HCT116 (cell line): ENCODE results near the gene BBS9. TPM values are rescaled to one million over a fixed set of nuclear protein-coding genes. Genes with fewer than 3 reads are reported as not detected.

Experiments
- ATAC-seq: fragments of 200-7000 bp; cut with Tn5 transposase; 2 replicates; pipeline ENCODE4 v1.9.1; 2020; ENCODE audit warnings: mild to moderate bottlenecking, moderate library complexity
- BruUV-seq: library from RNA; stranded (reverse); fragments of 400-500 nt; replicated peaks from 2 replicates; lab custom pipeline; 2021; lab: Mats Ljungman, UMichigan
- CTCF ChIA-PET: fragments of 300-600 bp; sonication (Branson Sonifier 250); formaldehyde crosslinking; loops from one replicate; lab custom pipeline; 2021; ENCODE audit warnings: antibody characterized with exemption; lab: Charles Lee
- POLR2A ChIA-PET: fragments of 300-600, 350-600 bp; sonication (Branson Sonifier 250); formaldehyde crosslinking; loops from one replicate; lab custom pipeline; 2021; ENCODE audit warnings: antibody characterized with exemption; lab: Charles Lee
- RAD21 ChIA-PET, 2 experiments: fragments of 300-600 bp; sonication (Branson Sonifier 250); formaldehyde crosslinking; loops; one replicate each; lab custom pipeline; 2023; ENCODE audit warnings: low total read pairs in 2 of 2; ENCODE audit not compliant: uncharacterized antibody in 2 of 2, unreplicated experiment in 2 of 2, low non-redundant PET in 1 of 2; lab: Charles Lee
- DNase-seq: peaks from one replicate; pipeline ENCODE4 v3.0.0-alpha.2; 2010; ENCODE audit warnings: low read depth, low spot score
- H2AFZ ChIP-seq: fragments of 200-600 bp; shearing (Covaris generic), sonication (generic); 2 replicates; pipeline ENCODE4 v1.6.1; 2017; ENCODE audit warnings: low read depth, mixed run types, mixed read lengths, antibody characterized with exemption, low read length; ENCODE audit not compliant: poor library complexity, severe bottlenecking
- H3K27ac ChIP-seq: 2 replicates; pipeline ENCODE4 v1.5.1; 2012; ENCODE audit warnings: low read depth, low read length
- H3K27me3 ChIP-seq: fragments of 200-600 bp; sonication (generic); 2 replicates; pipeline ENCODE4 v1.6.1; 2016; ENCODE audit warnings: mixed run types, low read length, mixed read lengths; ENCODE audit not compliant: insufficient read depth
- H3K36me3 ChIP-seq, 2 experiments: fragments of 200-500 bp in 1 of 2; fragments of 200-600 bp in 1 of 2; sonication (Bioruptor generic) in 1 of 2; sonication (generic) in 1 of 2; 2 replicates each; pipeline versions ENCODE4 v1.5.1 to v1.6.1; 2014 to 2016; ENCODE audit warnings: low read length in 2 of 2, inconsistent platforms in 1 of 2, mixed read lengths in 1 of 2, mixed run types in 1 of 2; ENCODE audit not compliant: insufficient read depth in 2 of 2, control insufficient read depth in 1 of 2
- H3K4me1 ChIP-seq, 2 experiments: fragments of 200-600 bp in 1 of 2; sonication (generic) in 1 of 2; 2 replicates each; pipeline versions ENCODE4 v1.5.1 to v1.6.1; 2012 to 2017; ENCODE audit warnings: low read length in 2 of 2, inconsistent platforms in 1 of 2, mild to moderate bottlenecking in 1 of 2, mixed read lengths in 1 of 2, mixed run types in 1 of 2, moderate library complexity in 1 of 2; ENCODE audit not compliant: insufficient read depth in 2 of 2, control insufficient read depth in 1 of 2
- H3K4me2 ChIP-seq: fragments of 200-600 bp; sonication (generic); 2 replicates; pipeline ENCODE4 v1.6.1; 2017; ENCODE audit warnings: mixed run types, low read length, mixed read lengths
- H3K4me3 ChIP-seq, 2 experiments: fragments of 200-600 bp in 1 of 2; sonication (generic) in 1 of 2; replicated peaks in 1 of 2; 2 replicates each; pipeline ENCODE4 v1.5.1; 2011 to 2016; ENCODE audit warnings: low read length in 2 of 2, control low read depth in 1 of 2, low read depth in 1 of 2, mild to moderate bottlenecking in 1 of 2, mixed read lengths in 1 of 2, mixed run types in 1 of 2
- H3K79me2 ChIP-seq: fragments of 200-600 bp; sonication (generic); 2 replicates; pipeline ENCODE4 v1.6.1; 2017; ENCODE audit warnings: mild to moderate bottlenecking, mixed run types, low read length, moderate library complexity, mixed read lengths; ENCODE audit not compliant: insufficient read depth
- H3K9ac ChIP-seq: fragments of 200-600 bp; sonication (generic); 2 replicates; pipeline ENCODE4 v1.6.1; 2016; ENCODE audit warnings: low read length, mixed read lengths
- H3K9me2 ChIP-seq: fragments of 200-600 bp; sonication (generic), shearing (Covaris generic); 2 replicates; pipeline ENCODE4 v1.6.1; 2017; ENCODE audit warnings: mixed run types, mild to moderate bottlenecking, moderate library complexity; ENCODE audit not compliant: insufficient read depth
- H3K9me3 ChIP-seq, 2 experiments: fragments of 200-500 bp in 1 of 2; fragments of 200-600 bp in 1 of 2; sonication (Bioruptor generic) in 1 of 2; sonication (generic) in 1 of 2; 2 replicates each; pipeline ENCODE4 v1.6.1; 2014 to 2017; ENCODE audit warnings: low read length in 2 of 2, mixed read lengths in 2 of 2, inconsistent platforms in 1 of 2, low read depth in 1 of 2, mild to moderate bottlenecking in 1 of 2, mixed run types in 1 of 2, moderate library complexity in 1 of 2; ENCODE audit not compliant: control insufficient read depth in 1 of 2, insufficient read depth in 1 of 2
- H4K20me1 ChIP-seq: fragments of 200-600 bp; sonication (generic), shearing (Covaris generic); 2 replicates; pipeline ENCODE4 v1.6.1; 2017; ENCODE audit warnings: mixed run types, mild to moderate bottlenecking, moderate library complexity; ENCODE audit not compliant: insufficient read depth
- CEBPB ChIP-seq: IDR thresholded peaks from 2 replicates; pipeline ENCODE4 v1.6.1; 2012; ENCODE audit warnings: low read depth
- EGR1 ChIP-seq: IDR thresholded peaks from 2 replicates; pipeline ENCODE4 v1.6.1; 2012; ENCODE audit warnings: low read depth
- EZH2phosphoT487 ChIP-seq: fragments of 200-600 bp; IDR thresholded peaks from 2 replicates; pipeline ENCODE4 v1.6.1; 2018; ENCODE audit warnings: antibody characterized with exemption, borderline replicate concordance
- JUND ChIP-seq: IDR thresholded peaks from 2 replicates; pipeline ENCODE4 v1.6.1; 2012
- RAD21 ChIP-seq: IDR thresholded peaks from 2 replicates; pipeline ENCODE4 v1.6.1; 2012; ENCODE audit warnings: low read depth, mild to moderate bottlenecking
- REST ChIP-seq: IDR thresholded peaks from 2 replicates; pipeline ENCODE4 v1.6.1; 2012; ENCODE audit warnings: low read depth
- SIN3A ChIP-seq: IDR thresholded peaks from 2 replicates; pipeline ENCODE4 v1.6.1; 2012; ENCODE audit warnings: low read depth
- SP1 ChIP-seq: IDR thresholded peaks from 2 replicates; pipeline ENCODE4 v1.6.1; 2012; ENCODE audit warnings: low read depth
- SRF ChIP-seq: IDR thresholded peaks from 2 replicates; pipeline ENCODE4 v1.6.1; 2012; ENCODE audit warnings: low read depth
- YY1 ChIP-seq: IDR thresholded peaks from 2 replicates; pipeline ENCODE4 v1.6.1; 2011; ENCODE audit warnings: low read length, low read depth, moderate library complexity, mild to moderate bottlenecking; ENCODE audit not compliant: insufficient replicate concordance; ENCODE audit errors: extremely low read depth
- intact Hi-C: fragments of 100-400 bp; cut with micrococcal nuclease; formaldehyde crosslinking; loops from 2 replicates; pipeline ENCODE4 v1.10.0; 2022
- total RNA-seq: library from RNA; stranded (reverse); gene quantifications from one replicate; pipeline ENCODE4 v1.2.1, GENCODE V29; 2021; ENCODE audit not compliant: unreplicated experiment
- TF ChIP-seq, protein P1 (sequence below): IDR thresholded peaks from 2 replicates; pipeline ENCODE4 v1.6.1; 2012
- TF ChIP-seq, protein P2 (sequence below), 3 experiments: fragments of 200-600 bp in 1 of 3; sonication (generic) in 1 of 3; IDR thresholded peaks in 2 of 3; conservative IDR thresholded peaks in 1 of 3; 2 replicates each; pipeline ENCODE4 v1.5.1; 2012 to 2017; ENCODE audit warnings: low read depth in 2 of 3, low read length in 2 of 3, antibody characterized with exemption in 1 of 3, borderline replicate concordance in 1 of 3, control low read depth in 1 of 3, mild to moderate bottlenecking in 1 of 3, mixed read lengths in 1 of 3, mixed run types in 1 of 3, moderate library complexity in 1 of 3; ENCODE audit not compliant: insufficient read depth in 1 of 3

The BBS9 gene
- total RNA-seq, 1 experiment from 2014 or later, result 7.1 TPM

- Histone ChIP-seq H2AFZ (no peak overlapping the region), H3K27ac (no peak overlapping the region)
- intact Hi-C loops, result no loop called here
- TF ChIP-seq YY1, result no peak
- no peak for TF ChIP-seq EGR1
- no peak for TF ChIP-seq CEBPB
- TF ChIP-seq, protein P1, sequence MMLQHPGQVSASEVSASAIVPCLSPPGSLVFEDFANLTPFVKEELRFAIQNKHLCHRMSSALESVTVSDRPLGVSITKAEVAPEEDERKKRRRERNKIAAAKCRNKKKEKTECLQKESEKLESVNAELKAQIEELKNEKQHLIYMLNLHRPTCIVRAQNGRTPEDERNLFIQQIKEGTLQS, result no peak
- no peak for TF ChIP-seq SP1
- no peak for TF ChIP-seq JUND
- no peak for TF ChIP-seq RAD21
- no peak for TF ChIP-seq REST
- TF ChIP-seq, protein P2, sequence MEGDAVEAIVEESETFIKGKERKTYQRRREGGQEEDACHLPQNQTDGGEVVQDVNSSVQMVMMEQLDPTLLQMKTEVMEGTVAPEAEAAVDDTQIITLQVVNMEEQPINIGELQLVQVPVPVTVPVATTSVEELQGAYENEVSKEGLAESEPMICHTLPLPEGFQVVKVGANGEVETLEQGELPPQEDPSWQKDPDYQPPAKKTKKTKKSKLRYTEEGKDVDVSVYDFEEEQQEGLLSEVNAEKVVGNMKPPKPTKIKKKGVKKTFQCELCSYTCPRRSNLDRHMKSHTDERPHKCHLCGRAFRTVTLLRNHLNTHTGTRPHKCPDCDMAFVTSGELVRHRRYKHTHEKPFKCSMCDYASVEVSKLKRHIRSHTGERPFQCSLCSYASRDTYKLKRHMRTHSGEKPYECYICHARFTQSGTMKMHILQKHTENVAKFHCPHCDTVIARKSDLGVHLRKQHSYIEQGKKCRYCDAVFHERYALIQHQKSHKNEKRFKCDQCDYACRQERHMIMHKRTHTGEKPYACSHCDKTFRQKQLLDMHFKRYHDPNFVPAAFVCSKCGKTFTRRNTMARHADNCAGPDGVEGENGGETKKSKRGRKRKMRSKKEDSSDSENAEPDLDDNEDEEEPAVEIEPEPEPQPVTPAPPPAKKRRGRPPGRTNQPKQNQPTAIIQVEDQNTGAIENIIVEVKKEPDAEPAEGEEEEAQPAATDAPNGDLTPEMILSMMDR (IDR thresholded peaks at IDR 0.05 in 2 of 3, conservative IDR thresholded peaks at IDR 0.05 in 1 of 3; ENCODE audit: borderline replicate concordance in 1 of 3, insufficient read depth in 1 of 3, low read depth in 2 of 3, low read length in 2 of 3), result no peak
- no peak for TF ChIP-seq SRF
- TF ChIP-seq EZH2phosphoT487, result no peak
- no peak for TF ChIP-seq SIN3A
- TF ChIP-seq, all 23 proteins: peak for 0
- RAD21 ChIA-PET, result no interaction called here
- Histone ChIP-seq H3K4me3 (no peak overlapping the region), H3K27me3 (no peaks in the 10 kb centered on the region), H3K79me2 (no peaks in the 10 kb centered on the region), H4K20me1 (no peaks in the 10 kb centered on the region), H3K9ac (no peak overlapping the region), H3K4me1 (no peaks in the 10 kb centered on the region), H3K36me3 (no peaks in the 10 kb centered on the region), H3K9me2 (no peaks in the 10 kb centered on the region), H3K9me3 (no peaks in the 10 kb centered on the region), H3K4me2 (no peak overlapping the region)
- no TSS peak for BruUV-seq
- ATAC-seq (no peak), DNase-seq (no peak)
- CTCF ChIA-PET, result no interaction called here
- POLR2A ChIA-PET, result no interaction called here
Measured at GRCh38 chr7:33152087-33152486, 22.7 kb downstream of the BBS9 start.
